Caco-2 (cell line): ENCODE results near the gene AGPAT3. TPM values are rescaled to one million over a fixed set of nuclear protein-coding genes. Genes with fewer than 3 reads are reported as not detected.

Experiments
- BruUV-seq: library from RNA; stranded (reverse); fragments of 400-500 nt; replicated peaks from 2 replicates; lab custom pipeline; 2021; lab: Mats Ljungman, UMichigan
- CTCF ChIA-PET: fragments of 300-600 bp; sonication (Branson Sonifier 250); formaldehyde crosslinking; loops from one replicate; lab custom pipeline; 2022; ENCODE audit warnings: antibody characterized with exemption; lab: Charles Lee
- POLR2A ChIA-PET: fragments of 300-600 bp; sonication (Branson Sonifier 250); formaldehyde crosslinking; loops from one replicate; lab custom pipeline; 2022; ENCODE audit warnings: antibody characterized with exemption; lab: Charles Lee
- DNase-seq, 2 experiments: peaks; one replicate each; pipeline versions ENCODE4 v3.0.0 to v3.0.0-alpha.2; 2020 to 2022
- H3K27me3 ChIP-seq: replicated peaks from 2 replicates; pipeline ENCODE4 v1.6.0; 2011; ENCODE audit warnings: low read length; ENCODE audit not compliant: control insufficient read depth, insufficient read depth
- H3K36me3 ChIP-seq: 2 replicates; pipeline ENCODE4 v1.5.1; 2011; ENCODE audit warnings: low read length; ENCODE audit not compliant: control insufficient read depth, insufficient read depth
- H3K4me1 ChIP-seq: fragments of 250-450 bp; sonication (Bioruptor Pico); 2 replicates; pipeline ENCODE4 v1.5.1; 2020; ENCODE audit warnings: mild to moderate bottlenecking
- H3K4me3 ChIP-seq: 2 replicates; pipeline ENCODE4 v1.5.1; 2011; ENCODE audit warnings: low read depth, mild to moderate bottlenecking, control low read depth, low read length
- H3K9me3 ChIP-seq: fragments of 250-450 bp; sonication (Bioruptor Pico); 2 replicates; pipeline ENCODE4 v1.5.1; 2020; ENCODE audit warnings: mild to moderate bottlenecking, moderate library complexity
- H3K27ac Mint-ChIP-seq: one replicate; pipeline ENCODE4 v1.8.0; 2022; ENCODE audit warnings: mixed read lengths; ENCODE audit not compliant: unreplicated experiment
- H3K27me3 Mint-ChIP-seq: one replicate; pipeline ENCODE4 v1.8.0; 2022; ENCODE audit warnings: mixed read lengths; ENCODE audit not compliant: insufficient read depth, unreplicated experiment
- H3K36me3 Mint-ChIP-seq: one replicate; pipeline ENCODE4 v1.8.0; 2022; ENCODE audit warnings: mild to moderate bottlenecking, mixed read lengths; ENCODE audit not compliant: insufficient read depth, unreplicated experiment
- H3K4me1 Mint-ChIP-seq: one replicate; pipeline ENCODE4 v1.8.0; 2022; ENCODE audit warnings: low read depth, mixed read lengths; ENCODE audit not compliant: unreplicated experiment
- H3K4me3 Mint-ChIP-seq: one replicate; pipeline ENCODE4 v1.8.0; 2022; ENCODE audit warnings: mild to moderate bottlenecking, moderate library complexity, mixed read lengths; ENCODE audit not compliant: unreplicated experiment
- H3K9me3 Mint-ChIP-seq: one replicate; pipeline ENCODE4 v1.8.0; 2022; ENCODE audit warnings: mixed read lengths; ENCODE audit not compliant: unreplicated experiment
- intact Hi-C: fragments of 100-400 bp; cut with micrococcal nuclease; formaldehyde crosslinking; loops from one replicate; pipeline ENCODE4 v1.10.0; 2022; ENCODE audit not compliant: unreplicated experiment
- total RNA-seq: library from RNA; stranded (reverse); gene quantifications from 2 replicates; pipeline ENCODE4 v1.2.3, GENCODE V29; 2022
- TF ChIP-seq, protein P1 (sequence below), 2 experiments: fragments of 200-600 bp in 1 of 2; IDR thresholded peaks; 1 replicate in 1 of 2; 2 replicates in 1 of 2; pipeline versions ENCODE4 v1.5.1 to v1.8.0; 2011 to 2022; ENCODE audit warnings: antibody characterized with exemption in 1 of 2, control low read depth in 1 of 2, inconsistent platforms in 1 of 2, low read depth in 1 of 2, low read length in 1 of 2, mild to moderate bottlenecking in 1 of 2, moderate library complexity in 1 of 2; ENCODE audit not compliant: insufficient read depth in 1 of 2, severe bottlenecking in 1 of 2, unreplicated experiment in 1 of 2

The AGPAT3 gene
- total RNA-seq, 1 experiment from 2014 or later, result 61.8 TPM

DNA sequence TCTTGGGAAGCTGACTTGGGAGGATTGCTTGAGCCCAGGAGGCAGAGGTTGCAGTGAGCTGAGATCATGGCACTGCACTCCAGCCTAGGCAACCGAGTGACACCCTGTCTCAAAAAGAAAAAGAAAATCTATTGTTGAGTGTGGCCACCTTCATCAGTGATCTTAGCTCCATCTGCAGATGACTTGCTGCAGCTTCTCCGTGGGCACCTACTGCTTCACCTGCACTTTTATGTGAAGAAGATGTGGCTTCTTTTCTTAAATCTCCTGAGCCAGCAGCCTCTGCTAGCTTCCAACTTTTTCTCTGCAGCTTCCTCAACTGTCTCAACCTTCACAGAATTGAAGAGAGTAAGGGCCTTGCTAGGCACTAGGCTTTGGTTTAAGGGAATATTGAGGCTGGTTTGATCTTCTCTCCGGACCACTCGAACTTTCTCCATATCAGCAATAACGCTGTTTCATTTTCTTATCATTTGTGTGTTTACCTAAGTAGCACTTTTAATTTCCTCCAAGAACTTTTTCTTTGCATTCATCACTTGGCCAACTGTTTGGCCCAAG lies 28.0 kb downstream of the AGPAT3 start:
- no peaks in the 10 kb centered on the region for H3K36me3 ChIP-seq
- Mint-ChIP-seq H3K36me3 (peaks cover 8% of the 10 kb centered on the region), H3K4me1 (peaks cover 14% of the 10 kb centered on the region), H3K27me3 (no peaks in the 10 kb centered on the region), H3K4me3 (no peak overlapping the region), H3K27ac (no peak overlapping the region), H3K9me3 (peaks cover 4% of the 10 kb centered on the region)
- DNase-seq, result no peak
- CTCF ChIA-PET, result no interaction called here
- no peaks in the 10 kb centered on the region for H3K27me3 ChIP-seq
- TF ChIP-seq, protein P1, sequence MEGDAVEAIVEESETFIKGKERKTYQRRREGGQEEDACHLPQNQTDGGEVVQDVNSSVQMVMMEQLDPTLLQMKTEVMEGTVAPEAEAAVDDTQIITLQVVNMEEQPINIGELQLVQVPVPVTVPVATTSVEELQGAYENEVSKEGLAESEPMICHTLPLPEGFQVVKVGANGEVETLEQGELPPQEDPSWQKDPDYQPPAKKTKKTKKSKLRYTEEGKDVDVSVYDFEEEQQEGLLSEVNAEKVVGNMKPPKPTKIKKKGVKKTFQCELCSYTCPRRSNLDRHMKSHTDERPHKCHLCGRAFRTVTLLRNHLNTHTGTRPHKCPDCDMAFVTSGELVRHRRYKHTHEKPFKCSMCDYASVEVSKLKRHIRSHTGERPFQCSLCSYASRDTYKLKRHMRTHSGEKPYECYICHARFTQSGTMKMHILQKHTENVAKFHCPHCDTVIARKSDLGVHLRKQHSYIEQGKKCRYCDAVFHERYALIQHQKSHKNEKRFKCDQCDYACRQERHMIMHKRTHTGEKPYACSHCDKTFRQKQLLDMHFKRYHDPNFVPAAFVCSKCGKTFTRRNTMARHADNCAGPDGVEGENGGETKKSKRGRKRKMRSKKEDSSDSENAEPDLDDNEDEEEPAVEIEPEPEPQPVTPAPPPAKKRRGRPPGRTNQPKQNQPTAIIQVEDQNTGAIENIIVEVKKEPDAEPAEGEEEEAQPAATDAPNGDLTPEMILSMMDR (IDR thresholded peaks at IDR 0.05; ENCODE audit: insufficient read depth in 1 of 2, low read depth in 1 of 2, low read length in 1 of 2, severe bottlenecking in 1 of 2, unreplicated experiment in 1 of 2), result no peak
- POLR2A ChIA-PET, result no interaction called here
- H3K4me3 ChIP-seq, result no peak overlapping the region
- H3K4me1 ChIP-seq, result peaks cover 4% of the 10 kb centered on the region
- no TSS peak for BruUV-seq
- H3K9me3 ChIP-seq, result no peaks in the 10 kb centered on the region
- intact Hi-C loops, result no loop called here

- peaks cover 8% of the 10 kb centered on the region for H3K36me3 Mint-ChIP-seq
- Histone ChIP-seq H3K4me3 (no peak overlapping the region), H3K4me1 (peaks cover 4% of the 10 kb centered on the region), H3K36me3 (no peaks in the 10 kb centered on the region), H3K9me3 (no peaks in the 10 kb centered on the region), H3K27me3 (no peaks in the 10 kb centered on the region)
- peaks cover 14% of the 10 kb centered on the region for H3K4me1 Mint-ChIP-seq
- ChIA-PET CTCF (no interaction called here), POLR2A (no interaction called here)
- intact Hi-C loops, result no loop called here
- no peak overlapping the region for H3K27ac Mint-ChIP-seq
- no peak overlapping the region for H3K4me3 Mint-ChIP-seq
- peaks cover 10% of the 10 kb centered on the region for H3K9me3 Mint-ChIP-seq
- no peak for DNase-seq
- TF ChIP-seq, protein P1 (IDR thresholded peaks at IDR 0.05; ENCODE audit: insufficient read depth in 1 of 2, low read depth in 1 of 2, low read length in 1 of 2, severe bottlenecking in 1 of 2, unreplicated experiment in 1 of 2), result no peak
- H3K27me3 Mint-ChIP-seq, result no peaks in the 10 kb centered on the region
- no TSS peak for BruUV-seq
Measured at GRCh38 chr21:43893536-43894205, 28.6 kb downstream of the AGPAT3 start.

GRCh38 chr21:43894206-43894577 lies 29.2 kb downstream of the AGPAT3 start:
- H3K27ac Mint-ChIP-seq, result no peak overlapping the region
- no TSS peak for BruUV-seq
- Histone ChIP-seq H3K4me1 (peaks cover 4% of the 10 kb centered on the region), H3K27me3 (no peaks in the 10 kb centered on the region), H3K9me3 (no peaks in the 10 kb centered on the region), H3K36me3 (no peaks in the 10 kb centered on the region), H3K4me3 (no peak overlapping the region)
- no peaks in the 10 kb centered on the region for H3K27me3 Mint-ChIP-seq
- TF ChIP-seq, protein P1 (IDR thresholded peaks at IDR 0.05; ENCODE audit: insufficient read depth in 1 of 2, low read depth in 1 of 2, low read length in 1 of 2, severe bottlenecking in 1 of 2, unreplicated experiment in 1 of 2), result no peak
- DNase-seq, result no peak
- H3K4me3 Mint-ChIP-seq, result no peak overlapping the region
- intact Hi-C loops, result no loop called here
- H3K36me3 Mint-ChIP-seq, result peaks cover 8% of the 10 kb centered on the region
- ChIA-PET CTCF (no interaction called here), POLR2A (no interaction called here)
- peaks cover 10% of the 10 kb centered on the region for H3K9me3 Mint-ChIP-seq
- H3K4me1 Mint-ChIP-seq, result peaks cover 14% of the 10 kb centered on the region
